Stimulated activated CD8-positive, alpha-beta memory T cell treated with anti-CD3 and anti-CD28 coated beads, Interleukin-7, amount 100 ng/mL, for 4 hours (primary cell): Measurements from ENCODE around the gene MUC12.
"Not testable (repeated sequence)": the region's sequence is repeated elsewhere in the genome, so short reads cannot be mapped to it uniquely, and the experiment has no call there.

Experiments used
- DNase-seq, 2 donors: peaks; one replicate each; pipeline ENCODE4 v3.0.0-alpha.2; 2020; ENCODE audit warnings: low read depth in 2 of 2

The MUC12 gene

GRCh38 chr7:100969066-100969615 lies at the start of gene MUC12:
Gene MUC12 (plus strand): TSS chr7:100969565. CDS start chr7:100969623, 58 bp downstream.
- DNase-seq, result no peak

- not testable (repeated sequence) for DNase-seq
Observed at GRCh38 chr7:100919779-100920437, 49.5 kb upstream of the MUC12 start.

- DNase-seq, result no peak
Observed at GRCh38 chr7:100921039-100921438, 48.3 kb upstream of the MUC12 start.

GRCh38 chr7:100923616-100924015 lies 45.7 kb upstream of the MUC12 start:
- not testable (repeated sequence) for DNase-seq

GRCh38 chr7:100929808-100930174 lies 39.6 kb upstream of the MUC12 start:
- DNase-seq, result no peak

GRCh38 chr7:100933734-100934133 lies 35.6 kb upstream of the MUC12 start:
- DNase-seq, result no peak

GRCh38 chr7:100935381-100935780 lies 34.0 kb upstream of the MUC12 start:
- DNase-seq, result not testable (repeated sequence)

- not testable (repeated sequence) for DNase-seq
Observed at GRCh38 chr7:100936167-100936566, 33.2 kb upstream of the MUC12 start.

- no peak for DNase-seq
Observed at GRCh38 chr7:100942045-100942774, 27.2 kb upstream of the MUC12 start.

- no peak for DNase-seq
Observed at GRCh38 chr7:100943693-100944092, 25.7 kb upstream of the MUC12 start.

- no peak for DNase-seq
Observed at GRCh38 chr7:100944138-100944537, 25.2 kb upstream of the MUC12 start.

- DNase-seq, result no peak
Observed at GRCh38 chr7:100946111-100946510, 23.3 kb upstream of the MUC12 start.

GRCh38 chr7:100946766-100947365 lies 22.5 kb upstream of the MUC12 start:
- no peak for DNase-seq

- DNase-seq, result no peak
Observed at GRCh38 chr7:100947792-100948191, 21.6 kb upstream of the MUC12 start.

GRCh38 chr7:100949227-100949932 lies 20.0 kb upstream of the MUC12 start, which contains the start of gene MUC3A:
Gene MUC3A (plus strand): TSS chr7:100949534. CDS start chr7:100949625, 91 bp downstream.
- no peak for DNase-seq

GRCh38 chr7:100949933-100950443 lies 19.4 kb upstream of the MUC12 start:
- no peak for DNase-seq

- DNase-seq, result no peak
Observed at GRCh38 chr7:100951172-100951571, 18.2 kb upstream of the MUC12 start.

GRCh38 chr7:100951888-100952560 lies 17.3 kb upstream of the MUC12 start:
- DNase-seq, result no peak

- DNase-seq, result no peak
Observed at GRCh38 chr7:100952641-100953040, 16.7 kb upstream of the MUC12 start.

- DNase-seq, result no peak
Observed at GRCh38 chr7:100957832-100958421, 11.4 kb upstream of the MUC12 start.

- DNase-seq, result no peak
Observed at GRCh38 chr7:100959894-100960293, 9.5 kb upstream of the MUC12 start.
